HuH-7.5 (cell line): ENCODE results near the gene ARPP21.
"Not testable (repeated sequence)": the region's sequence is repeated elsewhere in the genome, so short reads cannot be mapped to it uniquely, and the experiment has no call there.

ENCODE experiments used
- DNase-seq: peaks from one replicate; pipeline ENCODE4 v3.0.0; 2011; ENCODE audit warnings: low spot score

Gene ARPP21

DNA sequence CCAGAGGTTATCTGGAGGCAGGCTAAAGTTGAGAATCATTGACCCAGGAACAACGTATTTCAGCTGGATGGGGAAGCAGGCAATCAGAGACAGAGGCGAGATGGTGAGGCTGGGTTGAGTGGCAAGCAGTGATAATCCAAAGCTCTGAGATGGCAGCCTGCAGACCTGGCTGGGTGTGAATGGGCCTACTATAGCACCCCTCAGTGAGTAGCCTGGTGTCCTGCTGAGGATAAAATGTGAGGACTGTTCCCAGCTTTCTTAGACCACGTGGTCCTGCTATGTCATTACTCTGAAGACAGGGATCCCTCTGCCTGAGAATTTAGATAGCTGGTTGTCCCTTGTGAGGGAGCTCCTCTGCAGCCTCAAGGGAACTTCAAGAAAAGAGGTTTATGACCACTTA, 141.5 kb downstream of the ARPP21 start:
- no peak for DNase-seq

GRCh38 chr3:35781558-35781957, 142.2 kb downstream of the ARPP21 start:
- DNase-seq, result no peak

GRCh38 chr3:35782355-35782754, 143.0 kb downstream of the ARPP21 start:
- no peak for DNase-seq

GRCh38 chr3:35784169-35784568, 144.8 kb downstream of the ARPP21 start:
- DNase-seq, result no peak

DNA sequence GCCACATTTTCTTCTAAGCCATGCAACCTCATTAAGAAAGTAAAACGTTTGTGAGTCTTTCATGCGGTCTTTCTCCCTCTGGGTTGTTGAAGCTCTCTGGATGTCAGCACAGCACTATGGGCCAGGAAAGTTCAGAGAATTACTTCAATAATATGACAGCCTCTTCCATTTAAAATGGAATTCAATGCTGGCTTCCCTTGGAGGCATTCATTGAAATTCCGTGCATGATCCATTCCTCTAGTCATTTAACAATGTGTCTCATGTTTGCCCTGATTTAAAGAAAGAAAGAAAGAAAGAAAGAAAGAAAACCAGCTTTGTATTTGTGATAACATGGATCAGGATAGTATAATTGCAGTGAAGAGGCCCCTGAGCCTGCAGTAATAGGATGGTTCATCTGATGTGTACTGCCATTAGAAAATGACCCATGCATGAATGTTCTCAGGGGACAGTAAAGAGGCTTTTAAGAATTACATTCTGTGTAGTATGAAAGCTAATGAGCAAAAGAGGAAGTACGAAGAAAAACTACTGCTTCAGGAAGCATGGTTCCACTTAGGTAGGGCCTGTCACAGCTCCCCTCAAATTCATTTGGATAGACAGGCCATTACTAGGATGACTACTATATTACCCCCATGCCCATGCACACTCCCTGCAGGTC, 146.0 kb downstream of the ARPP21 start:
- DNase-seq, result no peak

GRCh38 chr3:35787936-35788335, 148.6 kb downstream of the ARPP21 start:
- no peak for DNase-seq

- DNase-seq, result no peak
Measured at GRCh38 chr3:35789042-35789831, 149.9 kb downstream of the ARPP21 start.

DNA sequence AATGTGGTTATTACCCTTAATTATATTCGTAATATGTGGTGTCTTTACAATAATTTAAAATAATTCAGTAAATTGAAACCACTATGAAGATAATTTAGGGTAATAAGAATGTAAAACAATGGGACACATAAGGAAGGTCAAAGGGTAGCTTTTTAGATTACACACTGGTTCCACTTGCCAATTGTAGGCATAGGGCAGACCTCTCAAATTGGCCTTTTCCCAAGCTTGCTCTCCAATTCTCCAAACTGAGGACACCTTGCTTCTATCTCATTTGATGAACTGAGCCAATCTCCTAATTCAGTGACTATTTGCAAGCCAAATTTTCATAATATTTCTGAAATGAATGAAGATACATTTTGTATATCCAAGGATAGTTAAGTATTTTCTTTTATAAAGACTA, 151.4 kb downstream of the ARPP21 start:
- no peak for DNase-seq

DNA sequence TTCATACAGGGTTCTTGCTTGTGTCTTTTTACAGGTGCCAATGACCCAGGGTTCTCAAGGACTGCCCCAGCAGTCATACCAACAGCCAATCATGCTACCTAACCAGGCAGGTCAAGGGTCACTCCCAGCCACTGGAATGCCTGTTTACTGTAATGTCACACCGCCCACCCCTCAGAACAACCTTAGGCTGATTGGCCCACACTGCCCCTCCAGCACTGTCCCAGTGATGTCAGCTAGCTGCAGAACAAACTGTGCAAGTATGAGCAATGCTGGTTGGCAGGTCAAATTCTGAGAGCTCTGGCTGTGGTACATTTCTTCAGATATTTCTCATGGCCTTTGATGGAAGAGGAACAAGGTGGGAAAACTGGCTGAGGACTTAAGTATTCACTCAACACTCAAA, 154.3 kb downstream of the ARPP21 start:
- DNase-seq, result no peak

DNA sequence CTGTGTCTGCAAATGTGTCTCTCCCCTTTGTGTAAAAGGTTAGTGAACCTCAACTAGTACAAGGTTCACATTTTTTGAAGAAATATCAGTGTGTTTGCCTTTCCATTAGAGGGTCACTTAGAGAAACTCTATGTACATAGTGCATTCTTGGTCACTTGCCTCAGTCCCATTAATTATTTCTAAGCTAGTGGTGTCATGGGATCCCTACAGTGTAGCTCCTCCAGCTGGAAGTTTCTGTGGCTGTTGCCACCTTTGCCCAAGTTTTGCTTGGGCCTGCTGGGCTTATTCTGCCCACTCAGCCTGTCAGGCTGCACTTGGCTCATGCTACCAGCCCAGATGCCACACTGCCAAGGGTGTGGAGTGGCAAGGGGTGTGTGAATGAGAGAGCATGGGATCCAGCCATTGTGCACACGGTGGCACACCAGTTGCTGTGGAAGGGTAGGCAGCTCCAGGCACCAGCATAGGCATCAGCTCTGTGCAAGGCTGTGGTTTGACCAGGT, 161.7 kb downstream of the ARPP21 start:
- peak; percentile 13 for DNase-seq

- DNase-seq, result no peak
Measured at GRCh38 chr3:35814531-35814930, 175.2 kb downstream of the ARPP21 start.

DNA sequence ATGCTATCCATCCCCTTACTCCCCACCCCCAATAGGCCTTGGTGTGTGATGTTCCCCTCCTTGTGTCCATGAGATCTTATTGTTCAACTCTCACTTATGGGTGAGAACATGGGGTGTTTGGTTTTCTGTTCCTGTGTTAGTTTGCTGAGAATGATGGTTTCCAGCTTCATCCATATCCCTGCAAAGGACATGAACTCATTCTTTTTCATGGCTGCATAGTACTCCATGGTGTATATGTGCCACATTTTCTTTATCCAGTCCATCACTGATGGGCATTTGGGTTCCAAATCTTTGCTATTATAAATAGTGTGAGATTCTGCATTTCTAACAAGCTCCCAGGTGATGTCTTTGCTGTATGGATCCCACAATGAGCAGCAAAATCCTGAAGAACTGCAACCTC, 176.5 kb downstream of the ARPP21 start:
- not testable (repeated sequence) for DNase-seq

DNA sequence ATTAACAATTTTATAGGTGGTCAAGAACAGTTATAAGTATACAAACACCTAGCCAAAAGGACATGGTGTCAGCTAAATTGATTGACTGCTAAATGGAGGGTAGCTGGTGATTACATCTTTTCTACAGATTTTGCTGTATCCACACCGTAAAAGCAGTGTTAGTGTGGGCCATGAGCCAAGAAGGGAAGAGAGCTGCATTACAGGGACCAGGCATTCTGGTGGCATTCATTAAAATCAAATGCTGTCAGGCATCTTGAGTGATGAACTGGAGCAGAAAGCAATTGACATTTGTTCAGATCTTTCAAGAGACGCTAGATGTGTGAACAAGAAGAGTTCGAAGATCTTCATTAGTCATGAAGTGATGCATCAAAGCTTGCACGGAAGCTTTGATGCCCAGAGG, 177.9 kb downstream of the ARPP21 start:
- DNase-seq, result no peak

DNA sequence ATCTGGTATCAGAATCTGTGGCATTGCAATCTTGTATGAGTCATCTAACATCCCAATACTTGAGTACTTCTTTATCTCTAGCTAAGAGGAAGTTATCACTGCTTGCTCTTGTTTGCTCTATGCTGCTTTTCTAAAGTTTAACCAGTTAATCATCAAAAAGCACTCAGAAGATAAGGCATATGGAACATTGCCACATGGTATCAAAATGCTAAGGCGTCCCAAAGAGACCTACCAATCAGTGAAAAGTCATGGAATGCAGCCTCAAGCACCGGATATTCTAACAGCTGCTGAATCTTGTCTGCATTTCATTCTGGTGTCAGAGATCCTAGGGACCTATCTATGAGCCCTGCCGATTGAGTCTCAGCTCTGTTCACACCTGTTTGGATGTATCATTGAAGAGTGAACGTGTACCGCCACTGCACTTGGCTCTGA, 192.8 kb downstream of the ARPP21 start:
- no peak for DNase-seq
